IMR-90 (cell line): Measurements from ENCODE around the gene HMG20A. TPM values are rescaled to one million over a fixed set of nuclear protein-coding genes. Genes with fewer than 3 reads are reported as not detected.

Source experiments
- ATAC-seq: fragments of 200-7000 bp; cut with Tn5 transposase; 2 replicates; pipeline ENCODE4 v1.9.1; 2020; ENCODE audit warnings: low read depth, mild to moderate bottlenecking, moderate library complexity
- BruUV-seq: library from RNA; stranded (reverse); fragments of 400-500 nt; replicated peaks from 2 replicates; lab custom pipeline; 2021; lab: Mats Ljungman, UMichigan
- CTCF ChIA-PET: fragments of 300-600 bp; formaldehyde crosslinking; extraction: SDS; loops from one replicate; lab custom pipeline; 2021; ENCODE audit warnings: antibody characterized with exemption; lab: Yijun Ruan, JAX
- POLR2A ChIA-PET: fragments of 300-600 bp; sonication (Branson Sonifier 250); formaldehyde crosslinking; loops from one replicate; lab custom pipeline; 2022; ENCODE audit warnings: antibody characterized with exemption; ENCODE audit not compliant: unreplicated experiment; lab: Charles Lee
- DNase-seq: peaks from one replicate; pipeline ENCODE4 v3.0.0; 2013
- H2AFZ ChIP-seq: replicated peaks from 2 replicates; pipeline ENCODE3; 2013; ENCODE audit warnings: low read length, mild to moderate bottlenecking; ENCODE audit not compliant: poor library complexity
- H2AK5ac ChIP-seq: 2 replicates; pipeline ENCODE4 v1.6.1; 2013; ENCODE audit warnings: low read depth, low read length, inconsistent platforms
- H2AK9ac ChIP-seq: replicated peaks from 2 replicates; pipeline ENCODE3; 2013; ENCODE audit warnings: mild to moderate bottlenecking, low read depth, low read length, moderate library complexity; ENCODE audit not compliant: poor library complexity
- H2BK120ac ChIP-seq: 2 replicates; pipeline ENCODE4 v1.6.1; 2013; ENCODE audit warnings: low read depth, low read length, inconsistent platforms
- H2BK15ac ChIP-seq: 3 replicates; pipeline ENCODE4 v1.6.1; 2013; ENCODE audit warnings: low read depth, low read length, inconsistent platforms
- H2BK20ac ChIP-seq: 2 replicates; pipeline ENCODE4 v1.6.1; 2013; ENCODE audit warnings: low read depth, mild to moderate bottlenecking, inconsistent platforms, low read length, moderate library complexity
- H2BK5ac ChIP-seq: 2 replicates; pipeline ENCODE4 v1.6.1; 2013; ENCODE audit warnings: mild to moderate bottlenecking, low read depth, low read length, inconsistent platforms; ENCODE audit not compliant: poor library complexity, severe bottlenecking
- H3K14ac ChIP-seq: replicated peaks from 2 replicates; pipeline ENCODE4 v1.6.1; 2013; ENCODE audit warnings: low read depth, low read length, inconsistent platforms
- H3K18ac ChIP-seq: 2 replicates; pipeline ENCODE4 v1.6.1; 2013; ENCODE audit warnings: low read depth, low read length, control low read depth
- H3K23ac ChIP-seq: 2 replicates; pipeline ENCODE4 v1.6.1; 2013; ENCODE audit warnings: low read depth, low read length, inconsistent platforms
- H3K27ac ChIP-seq: 2 replicates; pipeline ENCODE4 v1.5.1; 2013; ENCODE audit warnings: mild to moderate bottlenecking, control low read depth, low read length; ENCODE audit not compliant: insufficient read depth
- H3K27me3 ChIP-seq: 2 replicates; pipeline ENCODE4 v1.6.1; 2013; ENCODE audit warnings: low read length; ENCODE audit not compliant: control insufficient read depth, insufficient read depth
- H3K36me3 ChIP-seq: 2 replicates; pipeline ENCODE4 v1.6.1; 2013; ENCODE audit warnings: low read length, mixed read lengths; ENCODE audit not compliant: control insufficient read depth, insufficient read depth
- H3K4ac ChIP-seq: 2 replicates; pipeline ENCODE4 v1.6.1; 2013; ENCODE audit warnings: low read depth, low read length, inconsistent platforms
- H3K4me1 ChIP-seq: 2 replicates; pipeline ENCODE4 v1.6.1; 2013; ENCODE audit warnings: low read length, mixed read lengths; ENCODE audit not compliant: control insufficient read depth, insufficient read depth
- H3K4me2 ChIP-seq: 2 replicates; pipeline ENCODE4 v1.6.1; 2013; ENCODE audit warnings: low read depth, mild to moderate bottlenecking, control low read depth, low read length, moderate library complexity
- H3K4me3 ChIP-seq: 2 replicates; pipeline ENCODE4 v1.5.1; 2013; ENCODE audit warnings: low read depth, mild to moderate bottlenecking, control low read depth, low read length, moderate library complexity; ENCODE audit not compliant: insufficient read depth
- H3K56ac ChIP-seq: 2 replicates; pipeline ENCODE4 v1.6.1; 2013; ENCODE audit warnings: low read length, inconsistent platforms; ENCODE audit not compliant: insufficient read depth; ENCODE audit errors: extremely low read depth
- H3K79me1 ChIP-seq, 2 experiments: 2 replicates each; pipeline ENCODE4 v1.6.1; 2013; ENCODE audit warnings: low read length in 2 of 2, inconsistent platforms in 1 of 2, low read depth in 1 of 2
- H3K9ac ChIP-seq: 2 replicates; pipeline ENCODE4 v1.6.1; 2013; ENCODE audit warnings: low read depth, low read length, control low read depth
- H3K9me1 ChIP-seq: 2 replicates; pipeline ENCODE4 v1.6.1; 2013; ENCODE audit warnings: low read length, inconsistent platforms; ENCODE audit not compliant: insufficient read depth
- H3K9me3 ChIP-seq: 2 replicates; pipeline ENCODE4 v1.6.1; 2013; ENCODE audit warnings: low read length; ENCODE audit not compliant: control insufficient read depth, insufficient read depth
- H4K20me1 ChIP-seq: 2 replicates; pipeline ENCODE4 v1.6.1; 2013; ENCODE audit warnings: low read length, inconsistent platforms; ENCODE audit not compliant: insufficient read depth
- H4K5ac ChIP-seq: 2 replicates; pipeline ENCODE4 v1.6.1; 2013; ENCODE audit warnings: mild to moderate bottlenecking, low read depth, low read length, control low read depth
- H4K8ac ChIP-seq, 2 experiments: 2 replicates each; pipeline ENCODE4 v1.6.1; 2013; ENCODE audit warnings: low read depth in 2 of 2, low read length in 2 of 2, control low read depth in 1 of 2, inconsistent platforms in 1 of 2
- H4K91ac ChIP-seq: 2 replicates; pipeline ENCODE4 v1.6.1; 2013; ENCODE audit warnings: low read depth, low read length, inconsistent platforms; ENCODE audit not compliant: insufficient read depth
- BHLHE40 ChIP-seq: fragments of 150-350 bp; IDR thresholded peaks from 2 replicates; pipeline ENCODE4 v1.6.1; 2016; ENCODE audit warnings: mild to moderate bottlenecking, low read depth, low read length
- CEBPB ChIP-seq: IDR thresholded peaks from 2 replicates; pipeline ENCODE4 v1.6.1; 2012; ENCODE audit warnings: low read depth, low read length, improper control_type of control experiment
- CHD1 ChIP-seq: IDR thresholded peaks from 2 replicates; pipeline ENCODE4 v1.6.1; 2012; ENCODE audit warnings: low read depth, low read length, improper control_type of control experiment
- FOS ChIP-seq: fragments of 150-350 bp; IDR thresholded peaks from 2 replicates; pipeline ENCODE4 v1.6.1; 2016; ENCODE audit warnings: low read depth, low read length
- MAFK ChIP-seq: IDR thresholded peaks from 2 replicates; pipeline ENCODE4 v1.6.1; 2012; ENCODE audit warnings: low read depth, low read length, improper control_type of control experiment
- MAZ ChIP-seq: IDR thresholded peaks from 2 replicates; pipeline ENCODE4 v1.6.1; 2012; ENCODE audit warnings: low read depth, mild to moderate bottlenecking, low read length, improper control_type of control experiment, moderate library complexity, borderline replicate concordance
- MXI1 ChIP-seq: IDR thresholded peaks from 2 replicates; pipeline ENCODE4 v1.6.1; 2012; ENCODE audit warnings: low read depth, mild to moderate bottlenecking, low read length, moderate library complexity, borderline replicate concordance
- NFE2L2 ChIP-seq: fragments of 150-350 bp; IDR thresholded peaks from 2 replicates; pipeline ENCODE4 v1.6.1; 2016; ENCODE audit warnings: low read depth, mild to moderate bottlenecking, low read length
- POLR2A ChIP-seq: IDR thresholded peaks from 2 replicates; pipeline ENCODE4 v1.6.1; 2012; ENCODE audit warnings: mild to moderate bottlenecking, low read depth, low read length
- RAD21 ChIP-seq: IDR thresholded peaks from 2 replicates; pipeline ENCODE4 v1.6.1; 2012; ENCODE audit warnings: low read length, improper control_type of control experiment
- RCOR1 ChIP-seq: IDR thresholded peaks from 2 replicates; pipeline ENCODE4 v1.6.1; 2012; ENCODE audit warnings: mild to moderate bottlenecking, low read length, improper control_type of control experiment; ENCODE audit not compliant: insufficient replicate concordance
- RFX5 ChIP-seq: IDR thresholded peaks from 2 replicates; pipeline ENCODE4 v1.8.0; 2012; ENCODE audit warnings: low read depth, mild to moderate bottlenecking, low read length, moderate library complexity
- SMC3 ChIP-seq: fragments of 150-350 bp; IDR thresholded peaks from 2 replicates; pipeline ENCODE4 v1.6.1; 2016; ENCODE audit warnings: low read depth, mild to moderate bottlenecking, antibody characterized with exemption, low read length, moderate library complexity
- dilution Hi-C: fragments of 300-500 bp; cut with HindIII; formaldehyde crosslinking; loops from one replicate; pipeline ENCODE4 v1.14.3; 2018; ENCODE audit warnings: low sequenced_read_pairs; ENCODE audit not compliant: unreplicated experiment
- in situ Hi-C: fragments of 300-500 bp; cut with MboI; formaldehyde crosslinking; loops from 3 replicates; pipeline ENCODE4 v1.14.3; 2019; ENCODE audit warnings: low sequenced_read_pairs, inconsistent platforms, mixed read lengths
- intact Hi-C: fragments of 100-400 bp; cut with micrococcal nuclease; formaldehyde crosslinking; loops from 2 replicates; pipeline ENCODE4 v1.10.0; 2022
- polyA plus RNA-seq, 3 experiments: library from polyadenylated mRNA; depleted of rRNA; stranded (reverse); fragments of >200 nt; gene quantifications; 2 replicates each; pipeline ENCODE4 v1.2.3, GENCODE V29; 2012; ENCODE audit warnings: low replicate concordance in 1 of 3
- total RNA-seq: library from RNA; depleted of rRNA; stranded (reverse); fragments of >200 nt; gene quantifications from 2 replicates; pipeline ENCODE4 v1.2.3, GENCODE V29; 2012
- TF ChIP-seq, protein P1 (sequence below): conservative IDR thresholded peaks from 2 replicates; pipeline ENCODE4 v1.5.1; 2012; ENCODE audit warnings: mild to moderate bottlenecking, low read depth, low read length, improper control_type of control experiment
- TF ChIP-seq, protein P2 (sequence below): fragments of 150-350 bp; IDR thresholded peaks from 2 replicates; pipeline ENCODE4 v1.6.1; 2016; ENCODE audit warnings: low read depth, mild to moderate bottlenecking, low read length, moderate library complexity, borderline replicate concordance
- TF ChIP-seq, protein P3 (sequence below): fragments of 150-350 bp; IDR thresholded peaks from 2 replicates; pipeline ENCODE4 v1.6.1; 2017; ENCODE audit warnings: mild to moderate bottlenecking, antibody characterized with exemption, low read length, low read depth

HMG20A gene
- total and polyA plus RNA-seq, 2 of the 4 experiments (the other 2 are of a cell fraction) = 22.3 to 25.3 TPM

DNA sequence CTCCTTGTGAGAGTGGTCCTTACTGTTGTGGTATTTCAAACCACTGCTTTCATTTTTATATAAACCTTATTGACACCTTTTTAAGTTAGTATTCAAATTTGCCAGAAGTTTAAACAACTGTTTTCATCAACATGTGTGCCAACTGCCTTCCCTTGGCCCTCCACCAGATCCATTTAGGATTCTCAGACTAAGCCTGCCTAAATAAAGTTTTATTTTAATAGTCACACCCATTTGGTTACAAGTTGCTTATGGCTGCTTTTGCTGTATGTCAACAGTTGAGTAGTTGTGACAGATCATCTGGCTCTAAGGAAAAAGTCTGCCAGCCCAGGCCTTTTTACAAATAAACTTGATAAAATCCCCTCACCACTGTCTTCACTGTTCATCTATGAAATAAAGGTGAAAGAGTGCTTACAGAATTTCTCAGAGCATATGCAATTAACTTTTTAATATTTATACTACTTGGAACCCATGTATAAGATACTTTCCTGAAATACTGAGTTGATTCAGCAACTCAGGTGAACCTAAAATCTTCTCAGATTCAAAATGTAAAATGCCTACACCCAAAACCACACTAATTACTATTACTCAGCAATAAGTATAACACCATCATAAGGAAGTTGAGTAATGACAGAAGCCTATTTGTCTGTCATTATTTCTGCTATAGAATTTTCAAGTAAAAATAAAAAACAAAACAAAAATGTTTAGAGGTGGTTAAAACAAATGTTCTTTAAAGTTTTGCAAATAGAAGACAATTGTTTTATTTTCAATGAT lies 35.9 kb upstream of the HMG20A start:
- no peak overlapping the region for H2AFZ ChIP-seq
- no peak overlapping the region for H4K5ac ChIP-seq
- H3K27ac ChIP-seq = no peak overlapping the region
- H3K18ac ChIP-seq = no peak overlapping the region
- H2BK120ac ChIP-seq = no peak overlapping the region
- H2BK5ac ChIP-seq = no peak overlapping the region
- H3K36me3 ChIP-seq = no peaks in the 10 kb centered on the region; the same call in 1 of the 2 replicates
- no TSS peak for BruUV-seq
- no peak overlapping the region for H3K56ac ChIP-seq
- H2BK20ac ChIP-seq = no peak overlapping the region
- H3K14ac ChIP-seq = no peak overlapping the region
- no peak overlapping the region for H4K8ac ChIP-seq
- ATAC-seq (no peak), DNase-seq (no peak)
- intact Hi-C loops (no loop called here), dilution Hi-C loops (no loop called here), in situ Hi-C loops (no loop called here)
- H3K9ac ChIP-seq = no peak overlapping the region
- peaks cover 88% of the 10 kb centered on the region for H4K20me1 ChIP-seq
- ChIA-PET POLR2A (no interaction called here), CTCF (no interaction called here)
- H2AK5ac ChIP-seq = no peak overlapping the region
- H3K4me2 ChIP-seq = no peak overlapping the region
- H3K79me1 ChIP-seq = peaks cover 28 to 76% of the 10 kb centered on the region in 2 experiments
- no peak overlapping the region for H3K4me3 ChIP-seq
- peaks cover 7% of the 10 kb centered on the region for H3K4me1 ChIP-seq
- H2AK9ac ChIP-seq = no peak overlapping the region
- H3K9me3 ChIP-seq = no peaks in the 10 kb centered on the region
- no peaks in the 10 kb centered on the region for H3K27me3 ChIP-seq
- peaks cover 10% of the 10 kb centered on the region; the same call in 1 of the 2 replicates for H3K9me1 ChIP-seq
- TF ChIP-seq, protein P1, sequence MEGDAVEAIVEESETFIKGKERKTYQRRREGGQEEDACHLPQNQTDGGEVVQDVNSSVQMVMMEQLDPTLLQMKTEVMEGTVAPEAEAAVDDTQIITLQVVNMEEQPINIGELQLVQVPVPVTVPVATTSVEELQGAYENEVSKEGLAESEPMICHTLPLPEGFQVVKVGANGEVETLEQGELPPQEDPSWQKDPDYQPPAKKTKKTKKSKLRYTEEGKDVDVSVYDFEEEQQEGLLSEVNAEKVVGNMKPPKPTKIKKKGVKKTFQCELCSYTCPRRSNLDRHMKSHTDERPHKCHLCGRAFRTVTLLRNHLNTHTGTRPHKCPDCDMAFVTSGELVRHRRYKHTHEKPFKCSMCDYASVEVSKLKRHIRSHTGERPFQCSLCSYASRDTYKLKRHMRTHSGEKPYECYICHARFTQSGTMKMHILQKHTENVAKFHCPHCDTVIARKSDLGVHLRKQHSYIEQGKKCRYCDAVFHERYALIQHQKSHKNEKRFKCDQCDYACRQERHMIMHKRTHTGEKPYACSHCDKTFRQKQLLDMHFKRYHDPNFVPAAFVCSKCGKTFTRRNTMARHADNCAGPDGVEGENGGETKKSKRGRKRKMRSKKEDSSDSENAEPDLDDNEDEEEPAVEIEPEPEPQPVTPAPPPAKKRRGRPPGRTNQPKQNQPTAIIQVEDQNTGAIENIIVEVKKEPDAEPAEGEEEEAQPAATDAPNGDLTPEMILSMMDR = no peak
- TF ChIP-seq MXI1 = no peak
- TF ChIP-seq MAFK = no peak
- TF ChIP-seq RFX5 = no peak
- TF ChIP-seq BHLHE40 = no peak
- TF ChIP-seq MAZ = no peak
- no peak for TF ChIP-seq CEBPB
- no peak for TF ChIP-seq CHD1
- TF ChIP-seq NFE2L2 = no peak
- no peak for TF ChIP-seq POLR2A
- TF ChIP-seq, protein P2, sequence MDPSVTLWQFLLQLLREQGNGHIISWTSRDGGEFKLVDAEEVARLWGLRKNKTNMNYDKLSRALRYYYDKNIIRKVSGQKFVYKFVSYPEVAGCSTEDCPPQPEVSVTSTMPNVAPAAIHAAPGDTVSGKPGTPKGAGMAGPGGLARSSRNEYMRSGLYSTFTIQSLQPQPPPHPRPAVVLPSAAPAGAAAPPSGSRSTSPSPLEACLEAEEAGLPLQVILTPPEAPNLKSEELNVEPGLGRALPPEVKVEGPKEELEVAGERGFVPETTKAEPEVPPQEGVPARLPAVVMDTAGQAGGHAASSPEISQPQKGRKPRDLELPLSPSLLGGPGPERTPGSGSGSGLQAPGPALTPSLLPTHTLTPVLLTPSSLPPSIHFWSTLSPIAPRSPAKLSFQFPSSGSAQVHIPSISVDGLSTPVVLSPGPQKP = no peak
- TF ChIP-seq FOS = no peak
- no peak for TF ChIP-seq RCOR1
- no peak for TF ChIP-seq RAD21
- TF ChIP-seq, protein P3, sequence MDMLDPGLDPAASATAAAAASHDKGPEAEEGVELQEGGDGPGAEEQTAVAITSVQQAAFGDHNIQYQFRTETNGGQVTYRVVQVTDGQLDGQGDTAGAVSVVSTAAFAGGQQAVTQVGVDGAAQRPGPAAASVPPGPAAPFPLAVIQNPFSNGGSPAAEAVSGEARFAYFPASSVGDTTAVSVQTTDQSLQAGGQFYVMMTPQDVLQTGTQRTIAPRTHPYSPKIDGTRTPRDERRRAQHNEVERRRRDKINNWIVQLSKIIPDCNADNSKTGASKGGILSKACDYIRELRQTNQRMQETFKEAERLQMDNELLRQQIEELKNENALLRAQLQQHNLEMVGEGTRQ = no peak
- TF ChIP-seq SMC3 = no peak
- no peak overlapping the region for H3K23ac ChIP-seq
- H4K91ac ChIP-seq = no peak overlapping the region
- no peak overlapping the region for H2BK15ac ChIP-seq
- no peak overlapping the region for H3K4ac ChIP-seq
